NCI-H460 (cell line): Measurements from ENCODE around the gene GLB1L2. TPM values are rescaled to one million over a fixed set of nuclear protein-coding genes. Genes with fewer than 3 reads are reported as not detected.

Experiments
- DNase-seq: peaks from one replicate; pipeline ENCODE4 v3.0.0-alpha.2; 2016; ENCODE audit warnings: low read depth; ENCODE audit errors: extremely low read depth
- total RNA-seq: library from RNA; depleted of rRNA; stranded (reverse); fragments of >200 nt; shearing (Covaris generic); gene quantifications from 2 replicates; pipeline ENCODE4 v1.2.3, GENCODE V29; 2014

GLB1L2 gene
- total RNA-seq, 1 experiment from 2014 or later, result 8.9 TPM

GRCh38 chr11:134364261-134364660, 32.5 kb downstream of the GLB1L2 start:
- DNase-seq, result no peak

DNA sequence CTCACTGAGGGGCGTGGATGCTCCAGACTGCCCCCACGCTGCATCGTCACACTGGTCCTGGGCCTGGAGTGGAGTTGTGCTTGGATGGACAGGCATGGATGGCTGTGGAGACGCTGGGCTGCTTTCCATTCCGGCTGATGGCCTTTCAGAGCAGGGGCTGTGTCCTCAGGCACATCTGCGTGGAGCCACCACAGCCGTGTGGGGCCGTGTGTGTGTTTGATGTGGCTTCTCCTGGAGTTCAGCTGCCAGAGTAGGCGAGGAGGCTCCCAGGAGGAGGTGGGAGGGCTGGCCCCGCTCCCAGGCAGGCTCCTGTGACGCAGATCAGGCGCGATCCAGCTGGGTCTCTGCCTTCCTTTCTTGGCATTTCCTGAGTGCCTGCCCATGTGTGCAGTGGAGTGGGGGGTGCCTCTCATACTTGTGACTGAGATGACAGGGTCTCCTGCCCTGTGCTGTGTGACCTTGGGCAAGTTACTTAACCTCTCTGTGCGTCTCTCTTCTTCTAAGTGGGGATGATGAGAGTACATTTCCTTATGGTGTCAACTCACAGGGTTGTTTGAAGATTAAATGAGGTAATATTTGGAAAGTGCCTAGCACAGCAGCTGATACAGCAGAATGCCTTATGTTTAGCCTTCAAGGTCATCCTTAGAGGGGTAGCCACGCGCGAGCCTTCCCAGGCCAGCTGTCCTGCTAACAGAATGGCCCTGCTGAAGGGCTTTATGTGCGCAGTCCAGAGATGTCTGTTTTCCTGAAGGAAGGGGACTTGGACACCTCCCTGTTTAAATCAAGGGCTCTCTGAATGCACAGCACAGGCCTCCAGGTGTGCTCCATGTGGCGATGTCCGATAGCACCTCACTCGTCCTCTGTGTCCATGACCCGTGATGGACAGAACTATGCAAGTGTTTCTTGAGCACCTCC, 33.5 kb downstream of the GLB1L2 start:
- DNase-seq, result no peak

GRCh38 chr11:134366254-134366653, 34.5 kb downstream of the GLB1L2 start:
- DNase-seq, result no peak

- no peak for DNase-seq
Measured at GRCh38 chr11:134367781-134368180, 36.0 kb downstream of the GLB1L2 start.

GRCh38 chr11:134369656-134370525, 38.1 kb downstream of the GLB1L2 start:
- no peak for DNase-seq

DNA sequence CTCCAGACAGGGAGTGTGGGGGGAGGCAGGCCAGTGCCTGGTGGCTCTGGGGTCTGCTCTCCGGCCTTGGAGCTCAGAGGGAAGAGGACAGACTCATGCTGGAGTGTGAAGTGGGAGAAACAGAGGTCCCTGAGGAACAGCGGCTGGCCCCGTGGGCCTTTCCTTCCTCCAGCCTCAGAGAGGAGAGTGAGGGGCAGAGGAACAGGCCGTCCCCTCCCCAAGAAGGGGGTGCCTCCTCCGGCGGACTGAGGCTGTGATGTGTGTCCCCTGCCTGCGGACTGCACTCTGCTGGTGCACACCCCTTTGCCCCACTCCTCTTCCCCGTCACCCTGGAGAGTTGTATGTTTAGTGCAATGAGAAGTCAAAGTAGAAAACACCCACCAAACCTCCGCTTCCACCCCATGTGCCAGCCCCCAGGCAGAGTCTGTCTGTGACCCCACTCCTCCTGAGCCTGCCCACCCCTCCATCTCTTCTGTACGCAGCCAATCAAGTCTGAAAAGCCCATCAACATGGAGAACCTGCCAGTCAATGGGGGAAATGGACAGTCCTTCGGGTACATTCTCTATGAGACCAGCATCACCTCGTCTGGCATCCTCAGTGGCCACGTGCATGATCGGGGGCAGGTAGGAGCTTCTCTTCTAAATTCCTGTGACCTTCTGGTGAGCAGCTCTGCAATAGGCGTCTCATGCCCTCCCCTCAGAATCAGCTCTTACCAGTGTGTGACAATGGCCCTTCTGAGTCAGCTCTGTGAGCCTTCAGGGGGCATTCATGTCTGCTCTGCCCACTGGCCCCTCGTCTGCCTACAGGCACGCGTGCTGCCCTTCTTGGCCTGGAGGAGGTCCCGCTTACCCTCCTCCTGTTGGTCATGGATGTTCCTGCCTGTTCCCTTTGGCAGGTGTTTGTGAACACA, 39.0 kb downstream of the GLB1L2 start:
- no peak for DNase-seq

- no peak for DNase-seq
Measured at GRCh38 chr11:134371436-134372185, 39.8 kb downstream of the GLB1L2 start.

DNA sequence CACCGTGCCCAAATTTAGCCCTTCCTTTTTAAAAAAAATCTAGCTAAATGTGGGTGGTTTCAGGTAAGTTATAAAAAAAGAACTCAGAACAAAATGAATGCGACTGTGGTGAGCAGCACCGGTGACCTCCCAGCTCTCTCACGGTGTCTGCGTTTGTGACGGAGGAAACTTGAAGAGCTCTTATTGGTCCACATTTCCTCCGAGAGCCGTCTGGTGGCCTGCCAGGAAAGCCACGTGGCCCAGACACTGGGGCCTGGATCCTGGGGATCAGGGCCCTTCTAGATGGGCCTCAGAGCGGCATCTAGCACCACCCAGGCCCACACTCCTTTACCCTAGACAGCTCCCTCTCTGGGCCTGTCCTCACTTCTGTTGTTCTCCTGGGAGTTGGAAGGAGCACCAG, 40.7 kb downstream of the GLB1L2 start:
- DNase-seq, result no peak

- no peak for DNase-seq
Measured at GRCh38 chr11:134372961-134373360, 41.2 kb downstream of the GLB1L2 start.

DNA sequence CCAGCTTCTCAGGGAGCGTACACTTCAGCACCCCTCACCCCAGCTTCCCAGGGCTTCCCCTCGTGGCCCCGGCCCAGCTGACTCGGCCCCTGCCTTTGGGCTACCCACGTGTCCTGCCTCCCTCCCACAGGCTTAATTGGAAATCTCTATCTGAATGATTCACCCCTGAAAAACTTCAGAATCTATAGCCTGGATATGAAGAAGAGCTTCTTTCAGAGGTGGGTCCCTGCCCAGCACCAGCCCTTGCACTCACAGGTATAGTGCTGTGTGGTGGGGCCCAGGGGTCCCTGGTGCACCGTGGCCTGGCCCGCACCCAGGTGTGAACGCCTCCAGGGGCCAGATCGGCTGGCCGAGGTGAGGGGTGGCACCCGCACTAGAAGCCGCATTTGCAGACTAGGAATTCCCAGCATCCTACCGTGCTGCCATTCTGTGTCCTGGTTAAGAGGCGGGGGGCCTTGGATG, 41.8 kb downstream of the GLB1L2 start:
- no peak for DNase-seq

DNA sequence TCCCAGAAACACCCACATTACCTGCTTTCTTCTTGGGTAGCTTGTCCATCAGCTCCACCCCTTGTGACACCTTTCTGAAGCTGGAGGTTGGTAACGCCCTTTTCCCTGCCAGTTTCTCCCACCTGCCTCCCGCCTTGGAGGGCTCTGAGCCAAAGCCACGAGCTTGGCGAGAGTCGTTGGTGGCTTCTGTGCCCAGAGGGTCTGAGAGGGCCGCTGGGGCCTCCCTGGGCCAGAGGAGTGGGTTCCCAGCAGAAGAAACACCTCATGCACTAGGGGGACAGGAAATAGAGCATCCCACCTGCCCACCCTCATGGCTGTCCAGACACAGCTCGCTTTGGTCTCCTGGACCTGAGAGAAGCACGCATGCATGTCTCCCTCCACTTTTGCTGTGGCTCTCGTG, 42.4 kb downstream of the GLB1L2 start:
- DNase-seq, result no peak

DNA sequence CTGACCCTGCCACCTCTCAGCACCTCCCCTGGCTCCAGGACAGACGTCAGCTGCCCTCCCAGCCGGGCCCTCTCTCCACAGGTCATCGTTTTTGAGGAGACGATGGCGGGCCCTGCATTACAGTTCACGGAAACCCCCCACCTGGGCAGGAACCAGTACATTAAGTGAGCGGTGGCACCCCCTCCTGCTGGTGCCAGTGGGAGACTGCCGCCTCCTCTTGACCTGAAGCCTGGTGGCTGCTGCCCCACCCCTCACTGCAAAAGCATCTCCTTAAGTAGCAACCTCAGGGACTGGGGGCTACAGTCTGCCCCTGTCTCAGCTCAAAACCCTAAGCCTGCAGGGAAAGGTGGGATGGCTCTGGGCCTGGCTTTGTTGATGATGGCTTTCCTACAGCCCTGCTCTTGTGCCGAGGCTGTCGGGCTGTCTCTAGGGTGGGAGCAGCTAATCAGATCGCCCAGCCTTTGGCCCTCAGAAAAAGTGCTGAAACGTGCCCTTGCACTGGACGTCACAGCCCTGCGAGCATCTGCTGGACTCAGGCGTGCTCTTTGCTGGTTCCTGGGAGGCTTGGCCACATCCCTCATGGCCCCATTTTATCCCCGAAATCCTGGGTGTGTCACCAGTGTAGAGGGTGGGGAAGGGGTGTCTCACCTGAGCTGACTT, 43.2 kb downstream of the GLB1L2 start:
- no peak for DNase-seq

DNA sequence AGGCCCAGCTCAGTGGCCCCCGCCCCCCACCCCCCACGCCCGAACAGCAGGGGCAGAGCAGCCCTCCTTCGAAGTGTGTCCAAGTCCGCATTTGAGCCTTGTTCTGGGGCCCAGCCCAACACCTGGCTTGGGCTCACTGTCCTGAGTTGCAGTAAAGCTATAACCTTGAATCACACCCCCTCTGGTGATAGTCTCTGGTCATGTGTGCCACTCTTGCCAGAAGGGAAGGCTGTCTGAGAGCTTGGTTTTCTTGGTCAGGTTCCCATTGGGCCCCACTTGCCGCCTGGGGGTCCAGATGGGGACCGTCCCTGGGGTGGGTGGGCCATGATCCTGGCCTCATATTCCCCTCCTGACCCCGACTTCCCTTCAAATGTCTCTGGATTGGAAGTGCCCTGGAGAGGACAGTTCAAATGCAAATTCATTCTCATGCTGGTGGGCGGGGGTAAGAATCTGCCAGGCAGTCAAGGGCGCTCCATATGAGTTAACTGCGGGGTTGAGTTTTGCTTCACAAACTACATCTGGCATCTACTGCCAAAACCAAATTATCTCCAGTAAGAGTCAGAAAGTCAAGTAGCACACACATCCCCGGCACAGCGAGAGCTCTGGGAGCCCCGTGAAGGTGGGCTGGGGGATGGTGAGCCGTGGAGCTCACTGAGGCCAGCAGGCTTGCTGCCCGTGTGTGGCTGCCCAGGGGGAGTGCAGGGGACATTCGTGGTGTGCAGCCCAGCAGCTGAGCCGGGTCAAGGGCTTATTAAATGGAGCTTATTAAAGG, 44.5 kb downstream of the GLB1L2 start:
- DNase-seq, result no peak

- no peak for DNase-seq
Measured at GRCh38 chr11:134377876-134378275, 46.1 kb downstream of the GLB1L2 start.

GRCh38 chr11:134379241-134379640, 47.5 kb downstream of the GLB1L2 start:
- no peak for DNase-seq

- no peak for DNase-seq
Measured at GRCh38 chr11:134380229-134380628, 48.4 kb downstream of the GLB1L2 start.

GRCh38 chr11:134380785-134381184, 49.0 kb downstream of the GLB1L2 start:
- no peak for DNase-seq

DNA sequence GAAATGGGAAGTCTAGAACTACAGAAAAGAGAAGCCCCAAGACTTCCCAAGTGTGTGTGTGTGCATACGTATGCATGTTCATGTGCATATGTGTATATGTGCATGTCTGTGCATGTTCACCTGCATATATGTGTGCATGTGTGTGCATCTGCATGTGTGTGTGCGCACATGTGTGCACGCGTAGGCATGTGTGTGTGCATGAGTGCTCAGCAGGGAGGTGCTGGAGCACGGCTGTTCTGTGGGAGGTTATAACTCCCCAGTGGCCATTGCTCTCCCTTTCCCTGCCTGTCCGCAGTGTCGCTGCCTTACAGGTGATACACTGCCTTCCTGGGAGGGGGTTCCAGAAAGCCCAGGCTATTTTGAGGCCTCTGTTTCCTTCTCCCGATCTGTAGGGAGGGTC, 50.5 kb downstream of the GLB1L2 start:
- DNase-seq, result no peak
